WERI-Rb-1 (cell line): Measurements from ENCODE around the gene GCSAML.

Experiments used
- DNase-seq: peaks from one replicate; pipeline ENCODE4 v3.0.0-alpha.2; 2020
- H3K27ac ChIP-seq: fragments of 250-450 bp; sonication (Bioruptor Pico); 2 replicates; pipeline ENCODE4 v1.5.1; 2020; ENCODE audit warnings: mild to moderate bottlenecking, moderate library complexity
- H3K27me3 ChIP-seq: fragments of 250-450 bp; sonication (Bioruptor Pico); 2 replicates; pipeline ENCODE4 v1.5.1; 2021; ENCODE audit warnings: mild to moderate bottlenecking, low read depth, moderate library complexity; ENCODE audit not compliant: insufficient read depth, severe bottlenecking
- H3K36me3 ChIP-seq: fragments of 250-450 bp; sonication (Bioruptor Pico); 2 replicates; pipeline ENCODE4 v1.5.1; 2020; ENCODE audit warnings: mild to moderate bottlenecking, moderate library complexity
- H3K4me3 ChIP-seq: 2 replicates; pipeline ENCODE4 v1.5.1; 2011; ENCODE audit warnings: low read depth, mild to moderate bottlenecking, control low read depth, low read length
- H3K9me3 ChIP-seq: fragments of 250-450 bp; sonication (Bioruptor Pico); 2 replicates; pipeline ENCODE4 v1.5.1; 2021; ENCODE audit warnings: mild to moderate bottlenecking, moderate library complexity; ENCODE audit not compliant: severe bottlenecking
- CTCF ChIP-seq: IDR thresholded peaks from 2 replicates; pipeline ENCODE4 v1.5.1; 2011; ENCODE audit warnings: low read depth, mild to moderate bottlenecking, control low read depth, inconsistent platforms, low read length

GCSAML gene

GRCh38 chr1:247552231-247552630 lies 3.3 kb downstream of the GCSAML start:
- H3K4me3 ChIP-seq, result no peak overlapping the region
- DNase-seq, result no peak
- peaks cover 34% of the 10 kb centered on the region for H3K27me3 ChIP-seq
- no peak overlapping the region for H3K27ac ChIP-seq
- TF ChIP-seq CTCF, result no peak
- no peaks in the 10 kb centered on the region for H3K36me3 ChIP-seq
- no peaks in the 10 kb centered on the region for H3K9me3 ChIP-seq

- DNase-seq, result no peak
- no peaks in the 10 kb centered on the region for H3K9me3 ChIP-seq
- peaks cover 38% of the 10 kb centered on the region for H3K27me3 ChIP-seq
- H3K36me3 ChIP-seq, result no peaks in the 10 kb centered on the region
- H3K27ac ChIP-seq, result no peak overlapping the region
- no peak for TF ChIP-seq CTCF
- H3K4me3 ChIP-seq, result no peak overlapping the region
These were observed 9.2 kb downstream of the GCSAML start for GRCh38 chr1:247557926-247558674.

GRCh38 chr1:247561711-247562110 lies 12.8 kb downstream of the GCSAML start:
- H3K9me3 ChIP-seq, result no peaks in the 10 kb centered on the region
- no peak overlapping the region for H3K27ac ChIP-seq
- H3K36me3 ChIP-seq, result no peaks in the 10 kb centered on the region
- H3K4me3 ChIP-seq, result no peak overlapping the region
- H3K27me3 ChIP-seq, result peaks cover 38% of the 10 kb centered on the region
- no peak for TF ChIP-seq CTCF
- no peak for DNase-seq

GRCh38 chr1:247562198-247562597 lies 13.3 kb downstream of the GCSAML start:
- no peak overlapping the region for H3K27ac ChIP-seq
- DNase-seq, result no peak
- H3K36me3 ChIP-seq, result no peaks in the 10 kb centered on the region
- peaks cover under 1% of the 10 kb centered on the region for H3K9me3 ChIP-seq
- no peak overlapping the region for H3K4me3 ChIP-seq
- peaks cover 33% of the 10 kb centered on the region for H3K27me3 ChIP-seq
- TF ChIP-seq CTCF, result no peak

- H3K27ac ChIP-seq, result no peak overlapping the region
- no peak for TF ChIP-seq CTCF
- DNase-seq, result no peak
- no peaks in the 10 kb centered on the region for H3K9me3 ChIP-seq
- H3K4me3 ChIP-seq, result no peak overlapping the region
- H3K27me3 ChIP-seq, result peaks cover 55% of the 10 kb centered on the region
- no peaks in the 10 kb centered on the region for H3K36me3 ChIP-seq
These were observed 25.3 kb downstream of the GCSAML start for GRCh38 chr1:247574236-247574635.

- Histone ChIP-seq H3K27me3 (peaks cover 51% of the 10 kb centered on the region), H3K4me3 (no peak overlapping the region), H3K27ac (no peak overlapping the region), H3K9me3 (no peaks in the 10 kb centered on the region), H3K36me3 (no peaks in the 10 kb centered on the region)
- DNase-seq, result no peak
- no peak for TF ChIP-seq CTCF
These were observed 25.7 kb downstream of the GCSAML start for GRCh38 chr1:247574664-247575063.
